CD8-positive, alpha-beta memory T cell (primary cell): ENCODE results near the gene XRCC3. TPM values are rescaled to one million over a fixed set of nuclear protein-coding genes. Genes with fewer than 3 reads are reported as not detected.
A peak's percentile ranks its signal among the peaks of the same experiment; 100 is the strongest.

Source experiments
- CTCF ChIA-PET: fragments of 350-600 bp; sonication (Branson Sonifier 250); formaldehyde crosslinking; loops from one replicate; lab custom pipeline; 2021; ENCODE audit warnings: antibody characterized with exemption; lab: Charles Lee
- POLR2A ChIA-PET: fragments of 350-600 bp; sonication (Branson Sonifier 250); formaldehyde crosslinking; loops from one replicate; lab custom pipeline; 2021; ENCODE audit warnings: antibody characterized with exemption; lab: Charles Lee
- DNase-seq, 5 donors: peaks; one replicate each; pipeline versions ENCODE4 v3.0.0 to v3.0.0-alpha.2; 2020 to 2022; ENCODE audit warnings: mixed read lengths in 1 of 5
- H3K27ac ChIP-seq: one replicate; pipeline ENCODE4 v1.7.0; 2013; ENCODE audit warnings: low read depth, mild to moderate bottlenecking, low read length, moderate library complexity
- H3K27me3 ChIP-seq: 2 replicates; pipeline ENCODE4 v1.7.0; 2013; ENCODE audit warnings: low read length, mild to moderate bottlenecking; ENCODE audit not compliant: insufficient read depth, poor library complexity, severe bottlenecking
- H3K36me3 ChIP-seq: 2 replicates; pipeline ENCODE4 v1.7.0; 2013; ENCODE audit warnings: mild to moderate bottlenecking, low read length, moderate library complexity; ENCODE audit not compliant: insufficient read depth
- H3K4me1 ChIP-seq: 2 replicates; pipeline ENCODE4 v1.7.0; 2013; ENCODE audit warnings: mild to moderate bottlenecking, low read length, moderate library complexity; ENCODE audit not compliant: insufficient read depth
- H3K4me3 ChIP-seq: 2 replicates; pipeline ENCODE4 v1.7.0; 2013; ENCODE audit warnings: mild to moderate bottlenecking, low read length
- H3K9me3 ChIP-seq: 2 replicates; pipeline ENCODE4 v1.7.0; 2013; ENCODE audit warnings: mild to moderate bottlenecking, low read length
- H3K27ac Mint-ChIP-seq, 8 donors: one replicate each; pipeline ENCODE4 v1.8.0; 2020 to 2021; ENCODE audit warnings: mixed read lengths in 8 of 8, mild to moderate bottlenecking in 6 of 8, inconsistent platforms in 3 of 8, moderate library complexity in 3 of 8
- H3K27me3 Mint-ChIP-seq, 2 donors: one replicate each; pipeline ENCODE4 v1.8.0; 2020 to 2021; ENCODE audit warnings: mixed read lengths in 2 of 2, mild to moderate bottlenecking in 1 of 2, moderate library complexity in 1 of 2
- H3K36me3 Mint-ChIP-seq, 3 donors: one replicate each; pipeline ENCODE4 v1.8.0; 2020 to 2021; ENCODE audit warnings: mixed read lengths in 3 of 3, inconsistent platforms in 1 of 3, mild to moderate bottlenecking in 1 of 3
- H3K4me1 Mint-ChIP-seq, 3 donors: one replicate each; pipeline ENCODE4 v1.8.0; 2020 to 2021; ENCODE audit warnings: mixed read lengths in 3 of 3, inconsistent platforms in 1 of 3, mild to moderate bottlenecking in 1 of 3
- H3K4me3 Mint-ChIP-seq, 7 donors: one replicate each; pipeline ENCODE4 v1.8.0; 2020 to 2021; ENCODE audit warnings: mixed read lengths in 7 of 7, mild to moderate bottlenecking in 6 of 7, moderate library complexity in 4 of 7, inconsistent platforms in 2 of 7
- H3K9me3 Mint-ChIP-seq, 5 donors: one replicate each; pipeline ENCODE4 v1.8.0; 2020 to 2022; ENCODE audit warnings: mixed read lengths in 5 of 5, mild to moderate bottlenecking in 3 of 5, moderate library complexity in 2 of 5, inconsistent platforms in 1 of 5
- polyA plus RNA-seq: library from polyadenylated mRNA; unstranded; fragments of 300-500 nt; fragmentation: Illumina TruSeq; gene quantifications from one replicate; pipeline ENCODE4 v1.2.3, GENCODE V29; 2021
- total RNA-seq, 2 experiments: library from RNA; stranded (reverse); gene quantifications; one replicate each; pipeline ENCODE4 v1.2.3, GENCODE V29; 2021

XRCC3 gene
- total and polyA plus RNA-seq, 3 experiments from 2014 or later, result 4.4 to 59.9 (median 54.4) TPM

- Histone ChIP-seq H3K27ac (no peak overlapping the region), H3K9me3 (no peaks in the 10 kb centered on the region), H3K36me3 (no peaks in the 10 kb centered on the region), H3K4me1 (peaks cover 15% of the 10 kb centered on the region), H3K27me3 (no peaks in the 10 kb centered on the region), H3K4me3 (no peak overlapping the region)
- H3K4me1 Mint-ChIP-seq, result peaks cover 12 to 36% (median 17%) of the 10 kb centered on the region in 3 donors
- H3K36me3 Mint-ChIP-seq, result peaks cover 0 to 12% (median 0%) of the 10 kb centered on the region in 3 donors
- no peak for DNase-seq
- H3K4me3 Mint-ChIP-seq, result peak overlapping the region in 2 of 7 donors; percentile 22 to 51
- H3K9me3 Mint-ChIP-seq, result no peaks in the 10 kb centered on the region
- ChIA-PET CTCF (no interaction called here), POLR2A (no interaction called here)
- H3K27ac Mint-ChIP-seq, result peak overlapping the region in 1 of 8 donors; percentile 67
- peaks cover 0 to 2% of the 10 kb centered on the region in 2 donors for H3K27me3 Mint-ChIP-seq
Observed at GRCh38 chr14:103711516-103712431, 3.5 kb downstream of the XRCC3 start.

GRCh38 chr14:103710771-103711377, 4.4 kb downstream of the XRCC3 start:
- Mint-ChIP-seq H3K27me3 (peaks cover 0 to 2% of the 10 kb centered on the region in 2 donors), H3K36me3 (peaks cover 0 to 16% (median 0%) of the 10 kb centered on the region in 3 donors), H3K4me1 (peaks cover 12 to 32% (median 14%) of the 10 kb centered on the region in 3 donors), H3K4me3 (peak overlapping the region in 2 of 7 donors; percentile 22 to 36), H3K9me3 (no peaks in the 10 kb centered on the region), H3K27ac (peak overlapping the region in 4 of 8 donors; percentile 29 to 82 (median 57))
- H3K36me3 ChIP-seq, result no peaks in the 10 kb centered on the region
- H3K27ac ChIP-seq, result no peak overlapping the region
- CTCF ChIA-PET, result no interaction called here
- DNase-seq, result no peak
- H3K9me3 ChIP-seq, result no peaks in the 10 kb centered on the region
- H3K4me1 ChIP-seq, result peaks cover 11% of the 10 kb centered on the region
- POLR2A ChIA-PET, result no interaction called here
- H3K27me3 ChIP-seq, result no peaks in the 10 kb centered on the region
- H3K4me3 ChIP-seq, result no peak overlapping the region

DNA sequence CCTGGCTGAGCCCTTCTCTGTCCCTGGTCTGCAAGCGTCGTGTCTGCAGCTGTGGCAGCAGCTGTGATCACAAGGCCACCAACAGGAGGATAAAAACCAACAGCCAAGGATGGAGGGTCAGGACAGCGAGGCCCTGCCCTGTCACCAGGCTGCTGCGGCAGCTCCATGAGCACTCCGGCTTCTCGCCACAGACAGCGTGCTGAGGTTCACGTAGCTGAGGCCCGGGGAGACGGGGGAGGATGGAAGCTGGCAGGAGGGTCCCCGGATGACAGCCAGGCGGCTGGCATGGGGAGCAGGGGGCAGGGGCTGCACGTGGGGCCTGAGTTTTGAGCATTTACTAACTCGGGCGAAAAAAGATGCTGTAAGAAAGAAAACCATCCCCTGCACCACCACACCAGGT, 5.4 kb downstream of the XRCC3 start:
- Histone ChIP-seq H3K4me1 (peaks cover 11% of the 10 kb centered on the region), H3K27me3 (no peaks in the 10 kb centered on the region), H3K36me3 (no peaks in the 10 kb centered on the region), H3K9me3 (no peaks in the 10 kb centered on the region), H3K4me3 (no peak overlapping the region), H3K27ac (no peak overlapping the region)
- no peak overlapping the region for H3K4me3 Mint-ChIP-seq
- H3K27me3 Mint-ChIP-seq, result peaks cover 0 to 2% of the 10 kb centered on the region in 2 donors
- peaks cover 9 to 27% (median 9%) of the 10 kb centered on the region in 3 donors for H3K4me1 Mint-ChIP-seq
- no peaks in the 10 kb centered on the region for H3K9me3 Mint-ChIP-seq
- ChIA-PET CTCF (no interaction called here), POLR2A (no interaction called here)
- no peak overlapping the region for H3K27ac Mint-ChIP-seq
- H3K36me3 Mint-ChIP-seq, result peaks cover 0 to 20% (median 0%) of the 10 kb centered on the region in 3 donors
- DNase-seq, result no peak

- H3K4me1 ChIP-seq, result peaks cover under 1% of the 10 kb centered on the region
Observed at GRCh38 chr14:103708750-103709187, 6.5 kb downstream of the XRCC3 start.

DNA sequence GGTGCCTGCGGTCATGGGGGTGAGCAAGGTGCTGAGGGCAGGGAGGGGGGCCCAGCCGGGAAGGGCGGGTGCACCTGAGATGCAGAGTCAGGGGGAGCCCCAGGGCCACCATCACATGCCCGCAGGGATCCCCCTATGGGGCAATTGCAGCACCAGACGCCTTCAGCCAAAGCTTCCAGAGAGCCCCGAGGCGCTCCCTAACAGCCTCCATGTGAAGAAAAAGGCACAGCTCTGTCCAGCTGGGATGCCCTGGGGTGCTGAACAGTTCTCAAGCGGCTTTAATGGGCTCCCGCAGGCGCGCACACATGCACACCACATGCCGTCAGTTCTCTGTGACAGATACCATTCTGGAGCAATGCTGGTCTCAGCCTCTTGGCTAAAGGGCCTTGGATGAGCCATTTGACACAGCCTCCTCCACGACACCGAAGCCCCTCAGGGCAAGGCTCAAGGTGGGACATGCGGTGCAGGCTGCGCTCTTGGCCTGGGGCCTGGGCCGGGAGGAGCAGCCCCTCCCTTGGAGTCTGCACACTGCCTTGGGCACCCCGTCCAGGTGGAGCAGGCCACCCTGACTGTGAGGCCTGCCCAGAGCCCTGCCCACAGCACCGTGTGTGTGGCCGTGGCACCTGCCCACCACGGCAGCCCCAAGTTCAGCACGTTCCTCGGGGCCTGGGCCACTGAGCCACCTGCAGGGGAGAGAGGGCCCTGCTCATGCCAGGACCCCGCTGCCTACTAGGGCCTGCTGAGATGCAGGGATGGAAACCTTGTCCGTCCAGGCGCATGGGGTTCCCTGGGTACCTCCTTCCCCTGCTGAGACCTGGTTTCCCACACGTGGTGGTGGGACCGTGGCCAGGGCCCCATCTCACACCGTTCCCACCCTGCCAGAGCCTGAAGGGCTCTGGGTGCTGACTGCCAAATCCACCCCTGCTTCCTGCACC, 7.7 kb downstream of the XRCC3 start:
- Histone ChIP-seq H3K27me3 (no peaks in the 10 kb centered on the region), H3K4me1 (no peaks in the 10 kb centered on the region), H3K27ac (no peak overlapping the region), H3K4me3 (no peak overlapping the region), H3K9me3 (no peaks in the 10 kb centered on the region), H3K36me3 (peaks cover 4% of the 10 kb centered on the region)
- H3K4me1 Mint-ChIP-seq, result peaks cover 0 to 11% (median 2%) of the 10 kb centered on the region in 3 donors
- no peak for DNase-seq
- peaks cover 0 to 34% (median 0%) of the 10 kb centered on the region in 3 donors for H3K36me3 Mint-ChIP-seq
- CTCF ChIA-PET, result no interaction called here
- H3K27me3 Mint-ChIP-seq, result peaks cover 0 to 2% of the 10 kb centered on the region in 2 donors
- no peak overlapping the region for H3K27ac Mint-ChIP-seq
- no peak overlapping the region for H3K4me3 Mint-ChIP-seq
- H3K9me3 Mint-ChIP-seq, result no peaks in the 10 kb centered on the region
- POLR2A ChIA-PET, result no interaction called here

More at GRCh38 chr14:103708750-103709187, 6.5 kb downstream of the XRCC3 start:
- Mint-ChIP-seq H3K27ac (no peak overlapping the region), H3K27me3 (peaks cover 0 to 2% of the 10 kb centered on the region in 2 donors), H3K4me3 (no peak overlapping the region), H3K9me3 (no peaks in the 10 kb centered on the region), H3K4me1 (peaks cover 2 to 18% (median 8%) of the 10 kb centered on the region in 3 donors), H3K36me3 (peaks cover 0 to 24% (median 0%) of the 10 kb centered on the region in 3 donors)
- CTCF ChIA-PET, result no interaction called here
- Histone ChIP-seq H3K27ac (no peak overlapping the region), H3K36me3 (no peaks in the 10 kb centered on the region), H3K27me3 (no peaks in the 10 kb centered on the region), H3K4me3 (no peak overlapping the region), H3K9me3 (no peaks in the 10 kb centered on the region)
- POLR2A ChIA-PET, result no interaction called here
- DNase-seq, result no peak

DNA sequence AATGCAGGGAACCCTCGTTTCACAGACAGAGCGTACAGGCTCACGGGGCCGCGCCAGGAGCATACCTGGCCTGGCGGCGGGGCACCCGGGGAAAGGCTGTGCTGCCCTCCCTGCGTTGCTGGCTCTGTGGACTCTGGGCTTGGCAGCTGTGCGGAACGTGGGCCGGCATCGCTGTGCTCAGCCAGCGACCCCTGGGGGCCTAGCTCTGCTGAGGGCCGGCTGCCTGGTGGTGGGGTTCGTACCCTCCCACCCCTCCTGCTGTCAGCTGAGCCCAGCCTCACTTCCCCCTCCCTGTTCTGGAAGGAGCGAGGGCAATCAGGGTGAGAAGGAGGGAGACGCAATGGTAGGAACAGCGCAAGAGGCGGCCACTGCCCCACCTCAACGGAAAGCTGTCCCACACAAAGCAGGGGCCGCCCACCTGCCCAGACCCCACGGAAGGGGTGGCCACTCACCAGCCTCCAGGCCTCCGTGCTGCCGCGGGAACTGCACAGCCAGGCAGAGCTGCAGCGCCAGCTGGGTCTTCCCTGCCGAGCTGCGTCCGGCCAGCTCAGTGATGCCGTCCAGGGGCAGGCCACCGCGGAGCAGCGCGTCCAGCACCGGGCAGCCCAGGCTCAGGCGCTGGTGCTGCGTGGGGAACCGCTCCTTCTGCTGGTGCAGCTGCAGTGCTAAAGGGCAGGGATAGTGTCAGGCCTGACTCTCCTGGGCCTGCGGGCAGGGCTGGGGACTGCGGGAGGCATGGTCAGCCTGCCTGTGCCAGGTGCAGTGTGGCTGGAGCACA, 8.5 kb downstream of the XRCC3 start:
- H3K27me3 ChIP-seq, result no peaks in the 10 kb centered on the region
- DNase-seq, result no peak
- peaks cover 4% of the 10 kb centered on the region for H3K36me3 ChIP-seq
- no peak overlapping the region for H3K4me3 ChIP-seq
- H3K9me3 ChIP-seq, result no peaks in the 10 kb centered on the region
- no peak overlapping the region for H3K27ac Mint-ChIP-seq
- H3K27ac ChIP-seq, result no peak overlapping the region
- H3K4me1 Mint-ChIP-seq, result peaks cover 0 to 8% (median 2%) of the 10 kb centered on the region in 3 donors
- peaks cover 0 to 2% of the 10 kb centered on the region in 2 donors for H3K27me3 Mint-ChIP-seq
- H3K4me1 ChIP-seq, result no peaks in the 10 kb centered on the region
- ChIA-PET CTCF (no interaction called here), POLR2A (no interaction called here)
- no peaks in the 10 kb centered on the region for H3K9me3 Mint-ChIP-seq
- no peak overlapping the region for H3K4me3 Mint-ChIP-seq
- peaks cover 0 to 42% (median 0%) of the 10 kb centered on the region in 3 donors for H3K36me3 Mint-ChIP-seq
